ENCODE data around the gene CLTC.

DNA sequence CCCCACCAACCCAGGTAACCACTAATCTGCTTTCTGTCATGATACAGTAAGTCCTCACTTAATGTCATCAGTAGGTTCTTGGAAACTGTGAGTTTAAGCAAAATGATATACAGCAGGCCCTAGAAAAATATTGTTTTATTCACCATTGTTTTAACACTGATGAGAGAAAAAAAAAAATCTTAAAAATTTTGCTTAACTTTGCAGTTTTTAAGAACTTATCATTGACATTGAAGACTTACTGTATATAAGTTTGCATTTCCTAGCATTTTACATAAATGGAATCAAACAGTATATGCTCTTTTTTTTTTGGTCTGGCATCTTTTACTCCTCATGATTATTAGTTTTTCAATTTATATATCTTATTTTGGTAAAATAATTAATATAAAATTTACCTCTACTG, 19.5 kb upstream of the CLTC start:
- TF ChIP-seq, protein P1, sequence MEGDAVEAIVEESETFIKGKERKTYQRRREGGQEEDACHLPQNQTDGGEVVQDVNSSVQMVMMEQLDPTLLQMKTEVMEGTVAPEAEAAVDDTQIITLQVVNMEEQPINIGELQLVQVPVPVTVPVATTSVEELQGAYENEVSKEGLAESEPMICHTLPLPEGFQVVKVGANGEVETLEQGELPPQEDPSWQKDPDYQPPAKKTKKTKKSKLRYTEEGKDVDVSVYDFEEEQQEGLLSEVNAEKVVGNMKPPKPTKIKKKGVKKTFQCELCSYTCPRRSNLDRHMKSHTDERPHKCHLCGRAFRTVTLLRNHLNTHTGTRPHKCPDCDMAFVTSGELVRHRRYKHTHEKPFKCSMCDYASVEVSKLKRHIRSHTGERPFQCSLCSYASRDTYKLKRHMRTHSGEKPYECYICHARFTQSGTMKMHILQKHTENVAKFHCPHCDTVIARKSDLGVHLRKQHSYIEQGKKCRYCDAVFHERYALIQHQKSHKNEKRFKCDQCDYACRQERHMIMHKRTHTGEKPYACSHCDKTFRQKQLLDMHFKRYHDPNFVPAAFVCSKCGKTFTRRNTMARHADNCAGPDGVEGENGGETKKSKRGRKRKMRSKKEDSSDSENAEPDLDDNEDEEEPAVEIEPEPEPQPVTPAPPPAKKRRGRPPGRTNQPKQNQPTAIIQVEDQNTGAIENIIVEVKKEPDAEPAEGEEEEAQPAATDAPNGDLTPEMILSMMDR (CRISPR knock-in tag; IDR thresholded peaks at IDR 0.05) = no peak
- TF ChIP-seq SRSF1 (optimal IDR thresholded peaks at IDR 0.05; ENCODE audit: low read depth, low read length) = no peak
- no peak for TF ChIP-seq RAD51 (IDR thresholded peaks at IDR 0.05; ENCODE audit: borderline replicate concordance)
- no peak for TF ChIP-seq PHF8 (CRISPR knock-in tag; IDR thresholded peaks at IDR 0.05)
- TF ChIP-seq, protein P2, sequence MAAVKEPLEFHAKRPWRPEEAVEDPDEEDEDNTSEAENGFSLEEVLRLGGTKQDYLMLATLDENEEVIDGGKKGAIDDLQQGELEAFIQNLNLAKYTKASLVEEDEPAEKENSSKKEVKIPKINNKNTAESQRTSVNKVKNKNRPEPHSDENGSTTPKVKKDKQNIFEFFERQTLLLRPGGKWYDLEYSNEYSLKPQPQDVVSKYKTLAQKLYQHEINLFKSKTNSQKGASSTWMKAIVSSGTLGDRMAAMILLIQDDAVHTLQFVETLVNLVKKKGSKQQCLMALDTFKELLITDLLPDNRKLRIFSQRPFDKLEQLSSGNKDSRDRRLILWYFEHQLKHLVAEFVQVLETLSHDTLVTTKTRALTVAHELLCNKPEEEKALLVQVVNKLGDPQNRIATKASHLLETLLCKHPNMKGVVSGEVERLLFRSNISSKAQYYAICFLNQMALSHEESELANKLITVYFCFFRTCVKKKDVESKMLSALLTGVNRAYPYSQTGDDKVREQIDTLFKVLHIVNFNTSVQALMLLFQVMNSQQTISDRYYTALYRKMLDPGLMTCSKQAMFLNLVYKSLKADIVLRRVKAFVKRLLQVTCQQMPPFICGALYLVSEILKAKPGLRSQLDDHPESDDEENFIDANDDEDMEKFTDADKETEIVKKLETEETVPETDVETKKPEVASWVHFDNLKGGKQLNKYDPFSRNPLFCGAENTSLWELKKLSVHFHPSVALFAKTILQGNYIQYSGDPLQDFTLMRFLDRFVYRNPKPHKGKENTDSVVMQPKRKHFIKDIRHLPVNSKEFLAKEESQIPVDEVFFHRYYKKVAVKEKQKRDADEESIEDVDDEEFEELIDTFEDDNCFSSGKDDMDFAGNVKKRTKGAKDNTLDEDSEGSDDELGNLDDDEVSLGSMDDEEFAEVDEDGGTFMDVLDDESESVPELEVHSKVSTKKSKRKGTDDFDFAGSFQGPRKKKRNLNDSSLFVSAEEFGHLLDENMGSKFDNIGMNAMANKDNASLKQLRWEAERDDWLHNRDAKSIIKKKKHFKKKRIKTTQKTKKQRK (IDR thresholded peaks at IDR 0.05; ENCODE audit: low read length) = no peak
- no peak for TF ChIP-seq ZNF30 (CRISPR knock-in tag; IDR thresholded peaks at IDR 0.05)
- no peak for TF ChIP-seq TAF1 (CRISPR knock-in tag; IDR thresholded peaks at IDR 0.05)
- TF ChIP-seq BRCA1 (CRISPR knock-in tag; IDR thresholded peaks at IDR 0.05) = no peak
